Thymus (tissue), 11 donors: Measurements from ENCODE around the gene HSPA1A. TPM values are rescaled to one million over a fixed set of nuclear protein-coding genes. Genes with fewer than 3 reads are reported as not detected.
"Not testable (repeated sequence)": the region's sequence is repeated elsewhere in the genome, so short reads cannot be mapped to it uniquely, and the experiment has no call there.

Source experiments
- DNase-seq, 9 donors: peaks; one replicate each; pipeline ENCODE4 v3.0.0-alpha.2; 2013; ENCODE audit warnings: low spot score in 9 of 9, low read depth in 6 of 9, missing footprints in 1 of 9
- H3K27ac ChIP-seq, 2 donors: one replicate each; pipeline ENCODE4 v1.5.1; 2013; ENCODE audit warnings: control low read depth in 1 of 2, low read depth in 1 of 2, low read length in 1 of 2, mild to moderate bottlenecking in 1 of 2, moderate library complexity in 1 of 2
- H3K27me3 ChIP-seq, 2 donors: one replicate each; pipeline ENCODE4 v1.5.1; 2013; ENCODE audit warnings: low read length in 1 of 2; ENCODE audit not compliant: control insufficient read depth in 2 of 2, insufficient read depth in 1 of 2
- H3K36me3 ChIP-seq, 2 donors: one replicate each; pipeline ENCODE4 v1.5.1; 2013; ENCODE audit warnings: low read length in 1 of 2, mild to moderate bottlenecking in 1 of 2, moderate library complexity in 1 of 2; ENCODE audit not compliant: control insufficient read depth in 2 of 2, insufficient read depth in 2 of 2
- H3K4me1 ChIP-seq, 2 donors: one replicate each; pipeline ENCODE4 v1.5.1; 2013; ENCODE audit warnings: low read length in 2 of 2; ENCODE audit not compliant: control insufficient read depth in 2 of 2, insufficient read depth in 2 of 2
- H3K4me3 ChIP-seq, 2 donors: one replicate each; pipeline ENCODE4 v1.5.1; 2013; ENCODE audit warnings: low read length in 2 of 2, control low read depth in 1 of 2, mild to moderate bottlenecking in 1 of 2
- H3K9me3 ChIP-seq, 2 donors: one replicate each; pipeline ENCODE4 v1.5.1; 2013; ENCODE audit warnings: low read length in 1 of 2, mild to moderate bottlenecking in 1 of 2; ENCODE audit not compliant: control insufficient read depth in 2 of 2, insufficient read depth in 1 of 2
- WGBS: extraction: QIAGEN DNeasy Blood & Tissue Kit; methylation state at CpG from one replicate; pipeline ENCODE4 v1.1.7; 2013; 5-methylcytosine and 5-hydroxymethylcytosine counted together
- polyA plus RNA-seq: library from polyadenylated mRNA; stranded (reverse); fragments of 200-250 nt; gene quantifications from one replicate; pipeline ENCODE4 v1.2.3, GENCODE V29; 2013
- total RNA-seq: library from RNA; stranded (reverse); fragments of 120-200 nt; gene quantifications from one replicate; pipeline ENCODE4 v1.2.4, GENCODE V29; 2013
- donor health status: healthy.

HSPA1A gene
- total and polyA plus RNA-seq, 2 donors: 68.8 to 73.8 TPM

- DNase-seq: no peak
- no peak overlapping the region for H3K27ac ChIP-seq
- peak overlapping the region; percentile 64 to 72 for H3K4me3 ChIP-seq
- peaks cover 12 to 33% of the 10 kb centered on the region in 2 donors for H3K4me1 ChIP-seq
- peaks cover 25 to 27% of the 10 kb centered on the region in 2 donors for H3K36me3 ChIP-seq
- peaks cover 0 to 3% of the 10 kb centered on the region in 2 donors for H3K9me3 ChIP-seq
- WGBS: 58% methylated on average over 17 of the region's 17 CpGs
- no peaks in the 10 kb centered on the region for H3K27me3 ChIP-seq
These were observed 46.6 kb downstream of the HSPA1A start for GRCh38 chr6:31861919-31862343.

- H3K4me1 ChIP-seq: peaks cover 12 to 33% of the 10 kb centered on the region in 2 donors
- peaks cover 19 to 22% of the 10 kb centered on the region in 2 donors for H3K36me3 ChIP-seq
- H3K27me3 ChIP-seq: no peaks in the 10 kb centered on the region
- H3K4me3 ChIP-seq: peak within 1 kb of the TSS; percentile 64 to 72
- WGBS: under 1% methylated on average over 64 of the region's 64 CpGs
- peak within 1 kb of the TSS; percentile 76 to 82 for H3K27ac ChIP-seq
- peaks cover 0 to 3% of the 10 kb centered on the region in 2 donors for H3K9me3 ChIP-seq
- DNase-seq: peak; percentile 91 to 100 (median 99)
These were observed 47.2 kb downstream of the HSPA1A start, which contains the start of gene NEU1 for GRCh38 chr6:31862344-31863235. Gene NEU1, minus strand, starts transcription at chr6:31862821. Its CDS starts 45 bp downstream, at chr6:31862776.

- peaks cover 13 to 20% of the 10 kb centered on the region in 2 donors for H3K36me3 ChIP-seq
- H3K27ac ChIP-seq: peak overlapping the region in 1 of 2 donors; percentile 82
These were observed 48.8 kb downstream of the HSPA1A start for GRCh38 chr6:31864123-31864562.

GRCh38 chr6:31864818-31865204 lies 49.5 kb downstream of the HSPA1A start:
- Histone ChIP-seq H3K4me1 (peaks cover 12 to 36% of the 10 kb centered on the region in 2 donors), H3K36me3 (peaks cover 6 to 13% of the 10 kb centered on the region in 2 donors), H3K27ac (no peak overlapping the region), H3K9me3 (peaks cover 0 to 3% of the 10 kb centered on the region in 2 donors), H3K4me3 (no peak overlapping the region), H3K27me3 (no peaks in the 10 kb centered on the region)
- DNase-seq: no peak
- WGBS: 98% methylated on average over 8 of the region's 8 CpGs

More at GRCh38 chr6:31864123-31864562, 48.8 kb downstream of the HSPA1A start:
- not testable (repeated sequence) for H3K27me3 ChIP-seq, DNase-seq, H3K9me3 ChIP-seq
- Histone ChIP-seq H3K4me3 (peak overlapping the region; percentile 55 to 68), H3K4me1 (peaks cover 12 to 36% of the 10 kb centered on the region in 2 donors)
- WGBS: 19% methylated on average over 16 of the region's 16 CpGs

- Histone ChIP-seq H3K9me3 (peaks cover 0 to 3% of the 10 kb centered on the region in 2 donors), H3K36me3 (peaks cover 0 to 8% of the 10 kb centered on the region in 2 donors), H3K27me3 (no peaks in the 10 kb centered on the region), H3K4me1 (peaks cover 12 to 36% of the 10 kb centered on the region in 2 donors), H3K27ac (no peak overlapping the region), H3K4me3 (no peak overlapping the region)
- DNase-seq: no peak
- WGBS: 94% methylated on average over 21 of the region's 21 CpGs
These were observed 50.1 kb downstream of the HSPA1A start for GRCh38 chr6:31865205-31866118.

Other genes starting within 250 kb of the HSPA1A start
Only the 30 nearest of the 40 such genes appear.
- 101 TPM for gene BAG6, start 162.9 kb upstream of the HSPA1A start, total RNA-seq
- gene BAG6, start 162.9 kb upstream of the HSPA1A start, polyA plus RNA-seq: 271 TPM
- 6.1 TPM for gene APOM, start 159.6 kb upstream of the HSPA1A start, total RNA-seq
- 9.1 TPM for gene APOM, start 159.6 kb upstream of the HSPA1A start, polyA plus RNA-seq
- gene C6orf47, start 154.8 kb upstream of the HSPA1A start, total RNA-seq: 19.1 TPM
- gene C6orf47, start 154.8 kb upstream of the HSPA1A start, polyA plus RNA-seq: 16.7 TPM
- gene GPANK1, start 150.5 kb upstream of the HSPA1A start, total RNA-seq: 25.2 TPM
- gene GPANK1, start 150.5 kb upstream of the HSPA1A start, polyA plus RNA-seq: 13.8 TPM
- 169 TPM for gene CSNK2B, start 149.5 kb upstream of the HSPA1A start, total RNA-seq
- 169 TPM for gene CSNK2B, start 149.5 kb upstream of the HSPA1A start, polyA plus RNA-seq
- gene LY6G5B, start 145.6 kb upstream of the HSPA1A start, total RNA-seq: 2.3 TPM
- 6.5 TPM for gene LY6G5B, start 145.6 kb upstream of the HSPA1A start, polyA plus RNA-seq
- 0.90 TPM for gene LY6G5C, start 134.5 kb upstream of the HSPA1A start, total RNA-seq
- gene LY6G5C, start 134.5 kb upstream of the HSPA1A start, polyA plus RNA-seq: 9.1 TPM
- 50.0 TPM for gene ABHD16A, start 112.2 kb upstream of the HSPA1A start, total RNA-seq
- 51.3 TPM for gene ABHD16A, start 112.2 kb upstream of the HSPA1A start, polyA plus RNA-seq
- gene LY6G6F, start 108.7 kb upstream of the HSPA1A start, total RNA-seq: 0.05 TPM
- gene LY6G6F, start 108.7 kb upstream of the HSPA1A start, polyA plus RNA-seq: not detected
- not detected for gene LY6G6D, start 100.2 kb upstream of the HSPA1A start, total RNA-seq
- gene LY6G6D, start 100.2 kb upstream of the HSPA1A start, polyA plus RNA-seq: not detected
- gene LY6G6C, start 93.8 kb upstream of the HSPA1A start, total RNA-seq: not detected
- 7.0 TPM for gene LY6G6C, start 93.8 kb upstream of the HSPA1A start, polyA plus RNA-seq
- gene MPIG6B, start 92.2 kb upstream of the HSPA1A start, total RNA-seq: 0.14 TPM
- 0.32 TPM for gene MPIG6B, start 92.2 kb upstream of the HSPA1A start, polyA plus RNA-seq
- 49.6 TPM for gene DDAH2, start 86.2 kb upstream of the HSPA1A start, total RNA-seq
- gene DDAH2, start 86.2 kb upstream of the HSPA1A start, polyA plus RNA-seq: 105 TPM
- 431 TPM for gene CLIC1, start 79.0 kb upstream of the HSPA1A start, total RNA-seq
- 337 TPM for gene CLIC1, start 79.0 kb upstream of the HSPA1A start, polyA plus RNA-seq
- gene MSH5, start 75.5 kb upstream of the HSPA1A start, total RNA-seq: 8.4 TPM
- gene MSH5, start 75.5 kb upstream of the HSPA1A start, polyA plus RNA-seq: 15.2 TPM
- gene SAPCD1, start 52.9 kb upstream of the HSPA1A start, total RNA-seq: 1.2 TPM
- 9.7 TPM for gene SAPCD1, start 52.9 kb upstream of the HSPA1A start, polyA plus RNA-seq
- 0.76 TPM for gene VWA7, start 38.2 kb upstream of the HSPA1A start, total RNA-seq
- 0.66 TPM for gene VWA7, start 38.2 kb upstream of the HSPA1A start, polyA plus RNA-seq
- gene VARS1, start 19.8 kb upstream of the HSPA1A start, total RNA-seq: 16.6 TPM
- gene VARS1, start 19.8 kb upstream of the HSPA1A start, polyA plus RNA-seq: 25.2 TPM
- 71.8 TPM for gene LSM2, start 8.6 kb upstream of the HSPA1A start, total RNA-seq
- gene LSM2, start 8.6 kb upstream of the HSPA1A start, polyA plus RNA-seq: 76.8 TPM
- 1.2 TPM for gene HSPA1L, start 260 bp upstream of the HSPA1A start, total RNA-seq
- gene HSPA1L, start 260 bp upstream of the HSPA1A start, polyA plus RNA-seq: 2.4 TPM
- 110 TPM for gene HSPA1B, start 12.2 kb downstream of the HSPA1A start, total RNA-seq
- 46.8 TPM for gene HSPA1B, start 12.2 kb downstream of the HSPA1A start, polyA plus RNA-seq
- gene NEU1, start 47.3 kb downstream of the HSPA1A start, total RNA-seq: 20.8 TPM
- 21.9 TPM for gene NEU1, start 47.3 kb downstream of the HSPA1A start, polyA plus RNA-seq
- 0.42 TPM for gene SLC44A4, start 63.5 kb downstream of the HSPA1A start, total RNA-seq
- 1.7 TPM for gene SLC44A4, start 63.5 kb downstream of the HSPA1A start, polyA plus RNA-seq
- 35.0 TPM for gene EHMT2, start 82.2 kb downstream of the HSPA1A start, total RNA-seq
- 60.1 TPM for gene EHMT2, start 82.2 kb downstream of the HSPA1A start, polyA plus RNA-seq
- gene ZBTB12, start 86.5 kb downstream of the HSPA1A start, total RNA-seq: 1.9 TPM
- gene ZBTB12, start 86.5 kb downstream of the HSPA1A start, polyA plus RNA-seq: 2.6 TPM
- 9.0 TPM for gene C2, start 112.2 kb downstream of the HSPA1A start, total RNA-seq
- gene C2, start 112.2 kb downstream of the HSPA1A start, polyA plus RNA-seq: 10.3 TPM
- 17.0 TPM for gene CFB, start 130.6 kb downstream of the HSPA1A start, total RNA-seq
- 41.0 TPM for gene CFB, start 130.6 kb downstream of the HSPA1A start, polyA plus RNA-seq
- gene NELFE, start 143.4 kb downstream of the HSPA1A start, total RNA-seq: 62.9 TPM
- gene NELFE, start 143.4 kb downstream of the HSPA1A start, polyA plus RNA-seq: 44.5 TPM
- gene SKIC2, start 143.6 kb downstream of the HSPA1A start, total RNA-seq: 25.4 TPM
- gene SKIC2, start 143.6 kb downstream of the HSPA1A start, polyA plus RNA-seq: 110 TPM
- 11.8 TPM for gene DXO, start 156.6 kb downstream of the HSPA1A start, total RNA-seq
- gene DXO, start 156.6 kb downstream of the HSPA1A start, polyA plus RNA-seq: 27.3 TPM